ENCODE measurements around the gene PDGFB.

The PDGFB gene

GRCh38 chr22:39194098-39194497 lies 50.7 kb downstream of the PDGFB start:
- DNase-seq = no peak

DNA sequence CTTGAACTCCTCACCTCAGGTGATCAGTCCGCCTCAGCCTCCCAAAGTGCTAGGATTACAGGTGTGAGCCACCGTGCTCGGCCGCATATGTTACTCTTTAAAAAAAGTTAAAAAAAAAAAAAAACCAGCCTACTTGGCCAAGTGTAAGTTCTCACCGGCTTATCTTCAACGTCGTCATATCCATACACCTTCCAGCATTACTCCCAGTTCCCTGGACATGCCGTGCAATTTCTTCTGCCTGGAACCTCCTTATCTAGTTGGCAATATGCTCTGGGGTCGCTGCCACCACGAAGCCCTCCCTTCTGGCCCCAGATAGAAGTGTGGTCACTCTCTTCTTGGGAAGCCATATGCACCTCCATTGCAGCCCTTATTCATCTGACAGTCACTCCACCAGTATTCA lies 56.0 kb downstream of the PDGFB start:
- DNase-seq = no peak

DNA sequence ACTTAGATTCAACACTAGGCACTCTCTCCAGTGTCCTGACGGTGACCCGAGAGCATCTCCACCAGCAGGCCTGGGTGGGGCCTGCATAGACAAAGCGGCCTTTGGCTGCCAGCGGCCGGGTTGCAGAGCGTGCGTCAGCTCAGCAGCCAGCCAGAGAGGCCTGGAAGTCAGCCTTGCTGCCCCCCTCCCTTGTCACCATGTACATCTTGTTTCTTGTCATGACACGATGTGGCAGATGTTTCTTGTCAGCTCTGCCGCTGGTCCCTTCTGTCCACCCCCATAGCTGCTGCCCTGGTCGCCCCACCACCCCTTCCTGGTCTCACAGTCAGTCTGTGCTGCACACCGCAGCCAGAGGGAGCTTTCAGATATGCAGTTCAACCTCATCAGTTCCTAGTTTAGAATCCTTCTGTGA lies 59.2 kb downstream of the PDGFB start:
- DNase-seq = peak; percentile 75

- DNase-seq = no peak
Observed at GRCh38 chr22:39184586-39185577, 59.9 kb downstream of the PDGFB start.

DNA sequence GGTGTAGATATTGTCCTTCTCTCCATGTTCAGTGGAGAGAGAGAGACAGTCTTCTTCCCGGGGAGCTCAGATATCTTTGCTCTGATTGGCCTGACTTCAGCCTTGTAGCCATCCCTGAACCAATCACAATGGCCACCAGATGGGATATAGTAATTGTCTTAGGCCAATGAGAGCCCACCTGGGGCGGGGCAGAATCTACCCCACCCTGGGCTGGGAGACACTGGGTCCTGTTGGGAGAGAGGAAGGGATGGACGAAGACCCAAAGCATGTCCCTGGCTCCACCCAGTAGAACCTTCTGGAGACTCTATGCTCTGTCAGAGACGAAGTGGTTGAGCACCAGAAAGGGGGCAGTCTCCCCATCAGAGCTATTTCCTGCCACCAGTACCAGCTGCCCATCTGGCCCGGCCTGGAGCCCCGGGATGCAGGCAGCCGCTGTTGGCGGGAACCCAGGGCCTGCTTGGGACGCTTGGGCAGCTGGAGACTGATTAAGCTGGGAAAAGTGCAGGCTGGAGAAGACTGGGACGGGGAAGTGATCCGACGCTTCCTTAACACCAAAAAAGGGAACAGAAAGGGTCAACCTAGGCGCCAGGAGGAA lies 60.7 kb downstream of the PDGFB start:
- DNase-seq = peak; percentile 40

DNA sequence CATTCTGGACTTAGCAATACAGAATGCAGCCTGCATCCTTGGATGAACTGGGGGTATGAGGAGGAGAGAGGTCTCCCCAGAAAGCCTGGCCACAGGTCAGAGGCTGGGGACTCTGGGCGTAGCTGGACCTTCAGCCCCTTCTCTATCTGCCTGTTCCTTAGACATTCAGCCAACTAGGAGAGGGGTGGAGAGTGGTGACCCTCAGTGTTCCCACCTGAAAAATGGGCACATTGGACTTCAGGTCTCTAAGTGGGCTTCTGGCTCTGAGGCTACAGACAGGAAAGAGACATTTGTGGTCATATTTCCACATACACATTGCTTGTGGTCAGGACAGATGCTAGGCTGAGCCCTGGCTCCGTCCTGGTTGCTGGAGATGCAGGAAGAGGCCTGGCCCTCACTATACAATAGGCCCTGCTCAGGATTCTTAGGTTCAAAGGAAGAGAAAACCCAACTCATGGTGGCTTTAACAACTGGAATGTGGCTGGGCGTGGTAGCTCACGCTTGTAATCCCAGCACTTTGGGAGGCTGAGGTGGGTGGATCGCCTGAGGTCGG lies 62.2 kb downstream of the PDGFB start:
- DNase-seq = no peak

- DNase-seq = no peak
Observed at GRCh38 chr22:39181778-39182177, 63.0 kb downstream of the PDGFB start.

- DNase-seq = no peak
Observed at GRCh38 chr22:39181356-39181755, 63.4 kb downstream of the PDGFB start.

DNA sequence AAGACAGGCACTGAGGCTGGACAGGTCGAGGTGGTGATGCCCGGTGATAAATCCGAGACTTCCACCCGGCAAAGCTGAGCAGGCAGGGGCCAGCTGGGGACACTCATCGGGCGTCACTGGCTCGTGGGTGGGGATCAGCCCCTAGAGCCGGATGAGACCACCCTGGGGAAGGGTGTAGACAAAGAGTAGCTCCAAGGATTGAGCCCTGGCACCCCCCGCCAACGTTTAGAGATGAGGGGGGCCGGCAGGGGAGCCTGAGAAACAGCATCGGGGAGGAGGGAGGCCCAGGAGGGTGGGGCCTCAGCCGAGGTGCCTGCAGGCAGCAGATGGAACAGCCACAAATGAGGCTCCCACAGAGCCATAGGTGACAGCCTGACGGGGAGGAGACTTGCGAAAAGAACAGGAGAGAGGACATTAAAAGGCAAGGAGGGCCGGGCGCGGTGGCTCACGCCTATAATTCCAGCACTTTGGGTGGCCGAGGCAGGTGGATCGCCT lies 64.9 kb downstream of the PDGFB start:
- DNase-seq = no peak

DNA sequence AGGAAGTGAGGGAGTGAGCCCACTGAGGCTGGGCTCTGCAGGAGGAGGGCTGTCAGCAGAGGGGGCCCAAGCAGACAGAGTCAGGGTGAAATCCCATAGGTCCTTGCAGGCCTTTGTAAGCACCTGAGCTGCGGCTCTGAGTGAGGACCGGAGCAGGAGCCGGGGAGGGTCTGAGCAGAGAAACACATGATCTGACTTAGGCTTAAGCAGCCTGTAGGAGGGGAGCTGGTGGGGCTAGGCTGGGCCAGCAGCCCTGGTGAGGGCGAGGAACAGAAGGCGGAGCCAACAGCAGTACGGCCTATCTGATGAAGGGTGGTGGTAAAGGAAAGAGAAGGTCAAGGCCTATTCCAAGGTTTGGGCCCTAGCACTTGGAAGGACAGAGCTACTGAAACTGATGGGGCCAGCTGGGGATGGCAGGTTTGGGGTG lies 65.4 kb downstream of the PDGFB start:
- no peak for DNase-seq

- DNase-seq = no peak
Observed at GRCh38 chr22:39178206-39179111, 66.3 kb downstream of the PDGFB start.

DNA sequence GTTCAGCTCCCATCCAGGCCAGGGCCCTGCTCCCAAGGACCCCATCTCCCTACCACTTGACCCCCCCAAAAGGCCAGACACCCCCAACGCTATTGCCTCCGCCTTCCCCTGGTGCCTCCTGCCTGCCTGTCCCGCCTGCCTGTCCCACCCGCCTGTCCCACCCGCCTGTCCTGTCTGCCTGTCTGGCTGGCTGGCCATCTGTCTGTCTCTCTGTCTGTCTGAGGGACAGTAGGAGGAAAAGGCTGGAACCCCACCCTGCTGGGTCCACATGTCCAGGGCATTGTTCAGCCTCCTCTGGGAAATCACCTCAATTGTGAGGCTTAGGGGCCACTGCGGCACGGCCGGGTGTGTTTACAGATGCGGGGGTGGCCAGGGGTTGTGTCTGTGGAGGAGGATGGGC lies 67.0 kb downstream of the PDGFB start:
- DNase-seq = no peak

DNA sequence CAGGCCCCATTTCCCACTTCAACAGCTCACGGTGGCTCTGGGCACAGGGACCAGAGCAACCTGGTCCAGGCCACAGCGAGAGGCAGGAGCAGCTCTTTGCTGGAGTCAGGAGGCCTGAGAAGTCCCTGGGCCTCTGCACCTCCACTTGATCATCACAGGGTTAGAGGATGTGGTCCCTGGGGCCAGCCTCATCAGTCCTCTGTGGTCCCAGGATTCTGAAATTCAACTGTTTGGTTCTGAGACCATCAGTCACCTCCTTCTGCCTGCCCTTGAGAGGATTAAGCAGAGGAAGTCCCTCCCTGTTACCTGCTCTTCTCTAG lies 67.4 kb downstream of the PDGFB start:
- no peak for DNase-seq

- no peak for DNase-seq
Observed at GRCh38 chr22:39176714-39177455, 67.9 kb downstream of the PDGFB start.

- no peak for DNase-seq
Observed at GRCh38 chr22:39176143-39176713, 68.6 kb downstream of the PDGFB start.

- no peak for DNase-seq
Observed at GRCh38 chr22:39175353-39176142, 69.2 kb downstream of the PDGFB start.

- peak; percentile 14 for DNase-seq
Observed at GRCh38 chr22:39174498-39175352, 70.1 kb downstream of the PDGFB start.

GRCh38 chr22:39173787-39174497 lies 70.8 kb downstream of the PDGFB start:
- DNase-seq = no peak
